K562 (cell line): Measurements from ENCODE around the gene MRPS35.

ENCODE experiments used
- EZH2 ChIP-seq: IDR thresholded peaks from 2 replicates; pipeline ENCODE4 v1.6.1; 2012; ENCODE audit warnings: low read depth, mild to moderate bottlenecking, inconsistent platforms, low read length, borderline replicate concordance
- GABPA ChIP-seq: fragments of 200-800 bp; sonication (Bioruptor generic); conservative IDR thresholded peaks from 2 replicates; pipeline ENCODE4 v1.6.1; 2016; ENCODE audit warnings: low read depth, missing genetic modification characterization, missing compliant biosample characterization
- KAT8 ChIP-seq: fragments of 450-650 bp; IDR thresholded peaks from 2 replicates; pipeline ENCODE4 v1.6.1; 2016; ENCODE audit warnings: low read depth, mild to moderate bottlenecking
- MBD2 ChIP-seq: sonication (generic); IDR thresholded peaks from 2 replicates; pipeline ENCODE4 v1.6.1; 2016; ENCODE audit warnings: low read depth, borderline replicate concordance
- NFATC3 ChIP-seq: fragments of 450-650 bp; IDR thresholded peaks from 2 replicates; pipeline ENCODE4 v1.6.1; 2017; ENCODE audit warnings: mild to moderate bottlenecking
- NRF1 ChIP-seq, 2 experiments: fragments of 450-650 bp; IDR thresholded peaks in 1 of 2; conservative IDR thresholded peaks in 1 of 2; 2 replicates each; pipeline ENCODE4 v1.6.1; 2014; ENCODE audit warnings: mild to moderate bottlenecking in 2 of 2
- TCF7L2 ChIP-seq: fragments of 150-350 bp; IDR thresholded peaks from 2 replicates; pipeline ENCODE4 v1.6.1; 2016; ENCODE audit warnings: low read depth, mild to moderate bottlenecking, low read length, moderate library complexity
- ZNF239 ChIP-seq: fragments of 250-450 bp; sonication (Bioruptor Pico); IDR thresholded peaks from 2 replicates; pipeline ENCODE4 v1.4.0; 2020; ENCODE audit warnings: mild to moderate bottlenecking
- TF ChIP-seq, protein P1 (sequence below), 3 experiments: IDR thresholded peaks in 2 of 3; conservative IDR thresholded peaks in 1 of 3; 2 replicates each; pipeline ENCODE4 v1.5.1; 2011 to 2012; ENCODE audit warnings: low read length in 3 of 3, mild to moderate bottlenecking in 3 of 3, control low read depth in 2 of 3, improper control_type of control experiment in 1 of 3, inconsistent platforms in 1 of 3, low read depth in 1 of 3, mixed read lengths in 1 of 3, moderate library complexity in 1 of 3; ENCODE audit not compliant: insufficient read depth in 2 of 3
- TF ChIP-seq, protein P2 (sequence below): IDR thresholded peaks from 2 replicates; pipeline ENCODE4 v1.6.1; 2016; ENCODE audit warnings: missing genetic modification characterization, missing compliant biosample characterization
- TF ChIP-seq, protein P3 (sequence below): sonication (generic); formaldehyde crosslinking; IDR thresholded peaks from 2 replicates; pipeline ENCODE4 v1.8.0; 2022; ENCODE audit warnings: missing genetic modification reagents, mild to moderate bottlenecking, borderline replicate concordance

DNA sequence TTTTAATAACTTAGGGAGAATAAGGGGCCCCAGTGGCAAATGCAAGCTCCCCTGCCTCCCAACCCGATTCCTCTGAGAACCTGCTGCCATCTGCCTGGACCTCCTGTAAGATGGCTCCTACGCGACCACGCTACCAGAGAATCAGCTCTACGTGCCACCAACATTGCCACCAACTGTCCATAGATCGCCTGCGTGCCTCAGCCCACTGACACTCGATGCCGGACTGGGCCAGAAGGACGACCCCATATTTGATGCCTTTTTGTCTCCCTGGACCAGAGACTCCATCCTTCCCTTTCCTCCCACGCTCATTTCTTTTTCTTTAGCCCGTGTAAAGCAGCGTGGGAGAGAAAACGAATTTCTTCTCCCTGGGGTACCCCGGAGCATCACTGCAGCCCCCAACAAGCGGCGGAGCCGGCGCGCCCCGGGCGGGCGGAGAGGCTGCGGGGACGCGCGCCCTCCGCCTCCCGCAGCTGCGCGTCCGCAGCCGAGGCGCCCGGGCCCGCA is 68.8 kb downstream of the MRPS35 start:
- TF ChIP-seq MBD2 = no peak
- no peak for TF ChIP-seq GABPA (tag)
- TF ChIP-seq, protein P1, sequence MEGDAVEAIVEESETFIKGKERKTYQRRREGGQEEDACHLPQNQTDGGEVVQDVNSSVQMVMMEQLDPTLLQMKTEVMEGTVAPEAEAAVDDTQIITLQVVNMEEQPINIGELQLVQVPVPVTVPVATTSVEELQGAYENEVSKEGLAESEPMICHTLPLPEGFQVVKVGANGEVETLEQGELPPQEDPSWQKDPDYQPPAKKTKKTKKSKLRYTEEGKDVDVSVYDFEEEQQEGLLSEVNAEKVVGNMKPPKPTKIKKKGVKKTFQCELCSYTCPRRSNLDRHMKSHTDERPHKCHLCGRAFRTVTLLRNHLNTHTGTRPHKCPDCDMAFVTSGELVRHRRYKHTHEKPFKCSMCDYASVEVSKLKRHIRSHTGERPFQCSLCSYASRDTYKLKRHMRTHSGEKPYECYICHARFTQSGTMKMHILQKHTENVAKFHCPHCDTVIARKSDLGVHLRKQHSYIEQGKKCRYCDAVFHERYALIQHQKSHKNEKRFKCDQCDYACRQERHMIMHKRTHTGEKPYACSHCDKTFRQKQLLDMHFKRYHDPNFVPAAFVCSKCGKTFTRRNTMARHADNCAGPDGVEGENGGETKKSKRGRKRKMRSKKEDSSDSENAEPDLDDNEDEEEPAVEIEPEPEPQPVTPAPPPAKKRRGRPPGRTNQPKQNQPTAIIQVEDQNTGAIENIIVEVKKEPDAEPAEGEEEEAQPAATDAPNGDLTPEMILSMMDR (IDR thresholded peaks at IDR 0.05 in 2 of 3, conservative IDR thresholded peaks at IDR 0.05 in 1 of 3; ENCODE audit: insufficient read depth in 2 of 3, low read depth in 1 of 3, low read length in 3 of 3) = no peak
- no peak for TF ChIP-seq EZH2
- no peak for TF ChIP-seq ZNF239 (CRISPR knock-in tag)
- TF ChIP-seq, protein P2, sequence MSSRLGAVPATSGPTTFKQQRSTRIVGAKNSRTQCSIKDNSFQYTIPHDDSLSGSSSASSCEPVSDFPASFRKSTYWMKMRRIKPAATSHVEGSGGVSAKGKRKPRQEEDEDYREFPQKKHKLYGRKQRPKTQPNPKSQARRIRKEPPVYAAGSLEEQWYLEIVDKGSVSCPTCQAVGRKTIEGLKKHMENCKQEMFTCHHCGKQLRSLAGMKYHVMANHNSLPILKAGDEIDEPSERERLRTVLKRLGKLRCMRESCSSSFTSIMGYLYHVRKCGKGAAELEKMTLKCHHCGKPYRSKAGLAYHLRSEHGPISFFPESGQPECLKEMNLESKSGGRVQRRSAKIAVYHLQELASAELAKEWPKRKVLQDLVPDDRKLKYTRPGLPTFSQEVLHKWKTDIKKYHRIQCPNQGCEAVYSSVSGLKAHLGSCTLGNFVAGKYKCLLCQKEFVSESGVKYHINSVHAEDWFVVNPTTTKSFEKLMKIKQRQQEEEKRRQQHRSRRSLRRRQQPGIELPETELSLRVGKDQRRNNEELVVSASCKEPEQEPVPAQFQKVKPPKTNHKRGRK (tag) = no peak
- TF ChIP-seq TCF7L2 = no peak
- no peak for TF ChIP-seq KAT8
- no peak; a peak in 1 of 4 replicates for TF ChIP-seq NRF1 (conservative IDR thresholded peaks at IDR 0.05 in 1 of 2, IDR thresholded peaks at IDR 0.05 in 1 of 2)
- no peak for TF ChIP-seq NFATC3
- TF ChIP-seq, protein P3, sequence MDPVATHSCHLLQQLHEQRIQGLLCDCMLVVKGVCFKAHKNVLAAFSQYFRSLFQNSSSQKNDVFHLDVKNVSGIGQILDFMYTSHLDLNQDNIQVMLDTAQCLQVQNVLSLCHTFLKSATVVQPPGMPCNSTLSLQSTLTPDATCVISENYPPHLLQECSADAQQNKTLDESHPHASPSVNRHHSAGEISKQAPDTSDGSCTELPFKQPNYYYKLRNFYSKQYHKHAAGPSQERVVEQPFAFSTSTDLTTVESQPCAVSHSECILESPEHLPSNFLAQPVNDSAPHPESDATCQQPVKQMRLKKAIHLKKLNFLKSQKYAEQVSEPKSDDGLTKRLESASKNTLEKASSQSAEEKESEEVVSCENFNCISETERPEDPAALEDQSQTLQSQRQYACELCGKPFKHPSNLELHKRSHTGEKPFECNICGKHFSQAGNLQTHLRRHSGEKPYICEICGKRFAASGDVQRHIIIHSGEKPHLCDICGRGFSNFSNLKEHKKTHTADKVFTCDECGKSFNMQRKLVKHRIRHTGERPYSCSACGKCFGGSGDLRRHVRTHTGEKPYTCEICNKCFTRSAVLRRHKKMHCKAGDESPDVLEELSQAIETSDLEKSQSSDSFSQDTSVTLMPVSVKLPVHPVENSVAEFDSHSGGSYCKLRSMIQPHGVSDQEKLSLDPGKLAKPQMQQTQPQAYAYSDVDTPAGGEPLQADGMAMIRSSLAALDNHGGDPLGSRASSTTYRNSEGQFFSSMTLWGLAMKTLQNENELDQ = no peak
